Measurements from ENCODE around the gene TBC1D20.

- no peak for TF ChIP-seq CTCF (IDR thresholded peaks at IDR 0.05 in 2 of 3, conservative IDR thresholded peaks at IDR 0.05 in 1 of 3; ENCODE audit: borderline replicate concordance in 1 of 3, insufficient read depth in 1 of 3, low read depth in 2 of 3, low read length in 2 of 3)
- no peak for TF ChIP-seq REST (IDR thresholded peaks at IDR 0.05; ENCODE audit: low read depth)
- no peak for TF ChIP-seq POLR2AphosphoS5 (IDR thresholded peaks at IDR 0.05; ENCODE audit: low read depth, low read length)
Observed at GRCh38 chr20:479487-479886, 17.2 kb upstream of the TBC1D20 start.
